ENCODE results near the gene ZFP36L1. TPM values are rescaled to one million over a fixed set of nuclear protein-coding genes. Genes with fewer than 3 reads are reported as not detected.

ZFP36L1 gene
- total RNA-seq, 6 experiments from 2014 or later: 135 to 161 (median 144) TPM

DNA sequence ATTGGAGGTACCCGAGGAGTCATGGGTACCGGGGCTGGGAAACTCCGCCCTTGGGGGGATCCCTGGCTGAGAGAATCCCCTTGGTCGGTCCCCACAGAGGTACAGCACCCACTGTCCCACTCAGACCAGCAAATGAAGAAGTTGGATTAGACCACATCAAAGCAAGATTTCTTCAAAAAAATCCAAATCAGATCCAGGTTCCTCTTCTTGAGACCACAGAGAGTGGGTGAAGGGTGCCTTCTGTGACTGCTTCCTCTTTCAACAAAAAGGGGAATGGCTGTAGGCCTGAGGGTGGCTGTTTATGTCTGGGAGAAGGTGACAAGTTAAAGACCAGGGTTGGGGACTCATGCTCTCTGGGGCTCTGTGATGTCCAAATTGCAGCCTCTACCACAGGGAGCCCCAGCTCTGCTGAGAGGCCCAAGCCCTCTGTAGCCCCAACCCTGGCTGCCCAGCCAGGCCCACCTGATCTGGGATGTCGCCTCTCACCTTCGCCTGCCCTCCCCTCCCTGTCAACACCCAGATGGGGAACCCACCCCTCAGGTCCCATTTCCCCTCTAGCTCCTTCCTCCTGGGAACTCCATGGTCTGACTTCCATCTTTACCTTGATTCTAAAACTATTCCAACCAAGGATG, 50.9 kb downstream of the ZFP36L1 start:
- Mint-ChIP-seq H3K27ac (no peak overlapping the region), H3K4me1 (ENCODE audit: low read depth) (peaks cover 8% of the 10 kb centered on the region), H3K4me3 (no peak overlapping the region), H3K36me3 (ENCODE audit: low read depth) (no peaks in the 10 kb centered on the region), H3K9me3 (no peaks in the 10 kb centered on the region; the same call in 1 of the 2 replicates), H3K27me3 (ENCODE audit: insufficient read depth) (peaks cover 9% of the 10 kb centered on the region)
- TF ChIP-seq, protein P1, sequence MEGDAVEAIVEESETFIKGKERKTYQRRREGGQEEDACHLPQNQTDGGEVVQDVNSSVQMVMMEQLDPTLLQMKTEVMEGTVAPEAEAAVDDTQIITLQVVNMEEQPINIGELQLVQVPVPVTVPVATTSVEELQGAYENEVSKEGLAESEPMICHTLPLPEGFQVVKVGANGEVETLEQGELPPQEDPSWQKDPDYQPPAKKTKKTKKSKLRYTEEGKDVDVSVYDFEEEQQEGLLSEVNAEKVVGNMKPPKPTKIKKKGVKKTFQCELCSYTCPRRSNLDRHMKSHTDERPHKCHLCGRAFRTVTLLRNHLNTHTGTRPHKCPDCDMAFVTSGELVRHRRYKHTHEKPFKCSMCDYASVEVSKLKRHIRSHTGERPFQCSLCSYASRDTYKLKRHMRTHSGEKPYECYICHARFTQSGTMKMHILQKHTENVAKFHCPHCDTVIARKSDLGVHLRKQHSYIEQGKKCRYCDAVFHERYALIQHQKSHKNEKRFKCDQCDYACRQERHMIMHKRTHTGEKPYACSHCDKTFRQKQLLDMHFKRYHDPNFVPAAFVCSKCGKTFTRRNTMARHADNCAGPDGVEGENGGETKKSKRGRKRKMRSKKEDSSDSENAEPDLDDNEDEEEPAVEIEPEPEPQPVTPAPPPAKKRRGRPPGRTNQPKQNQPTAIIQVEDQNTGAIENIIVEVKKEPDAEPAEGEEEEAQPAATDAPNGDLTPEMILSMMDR (IDR thresholded peaks at IDR 0.05): no peak
- DNase-seq: no peak

DNA sequence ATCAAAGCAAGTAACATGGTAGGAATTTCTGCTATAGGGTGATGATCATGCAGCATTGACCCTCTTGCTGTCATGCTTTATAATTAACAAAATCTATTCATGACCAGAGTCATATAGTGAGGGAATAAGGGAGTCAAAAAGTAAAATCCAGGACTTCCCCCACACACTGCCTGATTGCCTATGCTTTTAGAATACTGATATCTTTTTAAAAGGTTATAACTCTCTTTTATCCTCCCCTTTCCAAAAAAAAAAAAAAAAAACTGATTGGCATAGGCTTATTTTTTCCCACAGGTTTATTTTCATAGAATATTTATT, 51.4 kb downstream of the ZFP36L1 start:
- Mint-ChIP-seq H3K4me1 (ENCODE audit: low read depth) (peaks cover 9% of the 10 kb centered on the region), H3K36me3 (ENCODE audit: low read depth) (no peaks in the 10 kb centered on the region)

DNA sequence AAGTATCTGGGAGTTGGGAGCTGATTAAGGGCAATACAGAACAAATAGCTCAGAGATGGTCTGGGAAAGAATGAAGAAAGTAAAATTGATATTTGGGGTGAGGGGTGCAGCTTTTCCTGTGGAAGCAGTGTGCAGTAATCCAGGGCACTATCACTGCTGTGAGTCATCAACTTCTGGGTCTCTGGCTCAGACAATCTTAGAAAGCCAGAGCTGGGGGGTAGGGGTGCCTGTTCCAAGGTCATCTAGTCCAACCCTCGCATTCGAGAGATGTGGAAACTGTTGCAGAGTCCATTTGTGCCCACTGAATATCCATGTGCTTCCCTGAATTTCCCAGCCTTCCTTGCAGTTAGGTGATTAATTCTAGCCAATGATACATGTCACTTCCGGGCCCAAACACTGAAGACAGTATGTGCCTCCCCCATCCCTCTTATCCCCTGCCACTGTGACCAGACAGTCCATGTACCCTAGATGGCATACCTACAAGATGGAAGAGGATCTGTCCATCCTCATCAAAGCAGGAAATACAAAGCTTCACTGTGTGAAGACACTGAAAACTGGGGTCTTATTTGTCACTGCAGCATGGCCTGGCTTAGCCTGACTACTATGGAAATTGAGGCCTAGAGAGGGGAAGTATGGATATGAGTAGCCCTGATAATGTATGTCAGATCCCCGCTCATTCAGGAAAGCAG, 51.9 kb downstream of the ZFP36L1 start:
- no peak overlapping the region for H3K27ac Mint-ChIP-seq
- H3K9me3 Mint-ChIP-seq: no peaks in the 10 kb centered on the region; the same call in 1 of the 2 replicates
- H3K27me3 Mint-ChIP-seq (ENCODE audit: insufficient read depth): peaks cover 9% of the 10 kb centered on the region
- H3K4me1 Mint-ChIP-seq (ENCODE audit: low read depth): peaks cover 14% of the 10 kb centered on the region
- TF ChIP-seq, protein P1 (IDR thresholded peaks at IDR 0.05): no peak
- H3K4me3 Mint-ChIP-seq: no peak overlapping the region
- H3K36me3 Mint-ChIP-seq (ENCODE audit: low read depth): no peaks in the 10 kb centered on the region
- DNase-seq: no peak

More for the DNA sequence above, 51.4 kb downstream of the ZFP36L1 start:
- no peak overlapping the region for H3K27ac Mint-ChIP-seq
- H3K4me3 Mint-ChIP-seq: no peak overlapping the region
- no peaks in the 10 kb centered on the region; the same call in 1 of the 2 replicates for H3K9me3 Mint-ChIP-seq
- TF ChIP-seq, protein P1 (IDR thresholded peaks at IDR 0.05): no peak
- H3K27me3 Mint-ChIP-seq (ENCODE audit: insufficient read depth): peaks cover 9% of the 10 kb centered on the region
- no peak for DNase-seq

DNA sequence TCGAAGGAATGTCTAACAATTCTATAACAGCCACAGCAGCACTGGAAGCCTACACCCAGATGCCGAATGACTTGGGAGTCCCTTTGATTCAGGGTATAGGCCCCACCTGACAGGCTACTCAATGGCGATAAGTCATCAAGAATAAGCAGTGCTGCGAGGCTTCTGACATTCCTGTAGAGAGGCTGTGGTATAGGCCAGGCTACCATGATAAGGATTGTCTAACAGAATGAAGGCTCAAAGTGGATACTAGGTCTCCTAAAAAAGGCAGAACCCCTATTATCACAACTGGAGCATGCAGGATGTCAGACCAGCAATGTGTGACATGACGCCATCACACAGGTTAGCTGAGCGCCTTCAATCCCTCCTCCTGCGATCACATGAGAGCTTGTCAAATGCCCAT, 53.2 kb downstream of the ZFP36L1 start:
- no peak overlapping the region for H3K27ac Mint-ChIP-seq
- H3K27me3 Mint-ChIP-seq (ENCODE audit: insufficient read depth): peaks cover 1% of the 10 kb centered on the region
- H3K4me3 Mint-ChIP-seq: no peak overlapping the region
- H3K4me1 Mint-ChIP-seq (ENCODE audit: low read depth): peaks cover 20% of the 10 kb centered on the region
- no peak for DNase-seq
- H3K36me3 Mint-ChIP-seq (ENCODE audit: low read depth): no peaks in the 10 kb centered on the region
- no peaks in the 10 kb centered on the region; the same call in 1 of the 2 replicates for H3K9me3 Mint-ChIP-seq
- TF ChIP-seq, protein P1 (IDR thresholded peaks at IDR 0.05): no peak

DNA sequence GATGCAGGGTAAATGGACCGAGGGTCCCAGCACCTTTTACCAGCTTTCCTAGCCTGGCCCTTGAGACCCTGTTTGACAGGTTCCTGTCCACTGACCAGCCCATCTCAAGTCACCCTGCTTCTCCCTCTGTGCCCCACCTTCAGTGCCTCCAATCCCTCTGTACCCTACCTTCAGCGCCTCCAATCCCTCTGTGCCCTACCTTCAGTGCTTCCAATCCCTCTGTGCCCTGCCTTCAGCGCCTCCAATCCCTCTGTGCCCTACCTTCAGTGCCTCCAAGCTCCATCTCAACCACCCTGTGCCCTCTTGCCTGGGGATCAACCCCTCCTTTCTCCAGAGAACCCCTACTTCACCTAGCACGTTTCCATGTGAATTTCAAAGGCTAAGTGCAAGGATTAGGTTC, 54.3 kb downstream of the ZFP36L1 start:
- H3K27me3 Mint-ChIP-seq (ENCODE audit: insufficient read depth): no peaks in the 10 kb centered on the region; the same call in 1 of the 2 replicates
- H3K4me1 Mint-ChIP-seq (ENCODE audit: low read depth): peaks cover 28% of the 10 kb centered on the region
- TF ChIP-seq, protein P1 (IDR thresholded peaks at IDR 0.05): no peak
- no peak overlapping the region for H3K4me3 Mint-ChIP-seq
- no peaks in the 10 kb centered on the region for H3K36me3 Mint-ChIP-seq (ENCODE audit: low read depth)
- H3K27ac Mint-ChIP-seq: no peak overlapping the region
- no peak for DNase-seq
- H3K9me3 Mint-ChIP-seq: no peaks in the 10 kb centered on the region; the same call in 1 of the 2 replicates

Other genes starting within 250 kb of the ZFP36L1 start
- gene ACTN1, start 186.2 kb upstream of the ZFP36L1 start, total RNA-seq (2021; fragmentation: NEBNext Ultra II Directional; extraction: Animal tissue kit (Norgen Biotek cat#: 25700)): 100 to 1,000 TPM; 749 to 847 (median 825) TPM

Measured in HFFc6 (cell line).